LNCaP clone FGC (cell line): ENCODE results near the gene NDUFC1.

Experiments used
- DNase-seq: peaks from one replicate; pipeline ENCODE4 v3.0.0-alpha.2; 2011; ENCODE audit warnings: low read depth
- H3K4me3 ChIP-seq: 2 replicates; pipeline ENCODE4 v1.5.1; 2011; ENCODE audit warnings: mild to moderate bottlenecking, low read depth, low read length, control low read depth
- TF ChIP-seq, protein P1 (sequence below): IDR thresholded peaks from 2 replicates; pipeline ENCODE4 v1.5.1; 2012; ENCODE audit warnings: mild to moderate bottlenecking; ENCODE audit not compliant: control insufficient read depth, insufficient read depth; ENCODE audit errors: extremely low read depth

NDUFC1 gene

DNA sequence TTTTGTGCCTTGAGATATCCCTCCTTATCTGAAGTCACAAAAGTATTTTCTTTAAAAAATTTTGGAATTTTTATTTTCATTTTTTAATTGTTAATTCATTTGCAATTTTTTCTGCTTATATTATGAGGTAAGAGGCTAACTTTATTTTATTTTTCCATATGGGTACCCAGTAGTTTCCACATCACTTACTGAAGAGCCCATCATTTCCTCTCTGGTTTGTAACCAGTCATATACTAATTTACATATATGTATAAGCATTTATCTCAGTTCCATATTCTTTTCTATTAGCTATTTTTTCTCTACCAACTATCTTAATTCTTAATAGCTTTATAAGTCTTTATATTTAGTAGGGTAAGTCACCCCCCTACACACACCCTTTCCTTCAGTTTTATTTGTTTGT is 49.2 kb downstream of the NDUFC1 start:
- no peak overlapping the region for H3K4me3 ChIP-seq
- DNase-seq = no peak
- TF ChIP-seq, protein P1, sequence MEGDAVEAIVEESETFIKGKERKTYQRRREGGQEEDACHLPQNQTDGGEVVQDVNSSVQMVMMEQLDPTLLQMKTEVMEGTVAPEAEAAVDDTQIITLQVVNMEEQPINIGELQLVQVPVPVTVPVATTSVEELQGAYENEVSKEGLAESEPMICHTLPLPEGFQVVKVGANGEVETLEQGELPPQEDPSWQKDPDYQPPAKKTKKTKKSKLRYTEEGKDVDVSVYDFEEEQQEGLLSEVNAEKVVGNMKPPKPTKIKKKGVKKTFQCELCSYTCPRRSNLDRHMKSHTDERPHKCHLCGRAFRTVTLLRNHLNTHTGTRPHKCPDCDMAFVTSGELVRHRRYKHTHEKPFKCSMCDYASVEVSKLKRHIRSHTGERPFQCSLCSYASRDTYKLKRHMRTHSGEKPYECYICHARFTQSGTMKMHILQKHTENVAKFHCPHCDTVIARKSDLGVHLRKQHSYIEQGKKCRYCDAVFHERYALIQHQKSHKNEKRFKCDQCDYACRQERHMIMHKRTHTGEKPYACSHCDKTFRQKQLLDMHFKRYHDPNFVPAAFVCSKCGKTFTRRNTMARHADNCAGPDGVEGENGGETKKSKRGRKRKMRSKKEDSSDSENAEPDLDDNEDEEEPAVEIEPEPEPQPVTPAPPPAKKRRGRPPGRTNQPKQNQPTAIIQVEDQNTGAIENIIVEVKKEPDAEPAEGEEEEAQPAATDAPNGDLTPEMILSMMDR = no peak

DNA sequence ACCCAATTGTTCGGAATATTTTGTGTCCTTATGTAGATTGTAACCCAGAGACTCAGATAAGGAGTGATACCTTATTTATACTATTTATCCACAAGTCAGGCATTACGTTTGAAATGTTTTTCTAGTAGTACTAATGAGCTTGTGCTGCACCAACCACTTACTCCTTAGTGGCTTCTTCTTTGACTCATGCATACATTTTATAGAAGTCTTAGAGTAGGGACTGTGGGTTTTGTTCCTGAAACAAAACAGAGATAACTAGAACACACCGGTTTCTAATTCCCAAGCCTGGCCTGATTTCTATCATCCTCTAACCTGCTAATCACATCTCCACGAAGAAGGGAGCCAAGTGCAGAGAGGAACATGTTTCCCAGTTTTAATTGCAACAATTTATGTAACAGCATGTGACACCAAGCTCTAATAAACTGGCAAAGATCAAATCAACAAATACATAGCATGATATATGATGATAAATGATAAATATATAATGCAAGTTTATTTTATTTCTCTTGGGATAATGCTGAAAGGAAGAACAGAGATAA is 54.5 kb downstream of the NDUFC1 start:
- H3K4me3 ChIP-seq = no peak overlapping the region
- TF ChIP-seq, protein P1 = no peak
- no peak for DNase-seq

DNA sequence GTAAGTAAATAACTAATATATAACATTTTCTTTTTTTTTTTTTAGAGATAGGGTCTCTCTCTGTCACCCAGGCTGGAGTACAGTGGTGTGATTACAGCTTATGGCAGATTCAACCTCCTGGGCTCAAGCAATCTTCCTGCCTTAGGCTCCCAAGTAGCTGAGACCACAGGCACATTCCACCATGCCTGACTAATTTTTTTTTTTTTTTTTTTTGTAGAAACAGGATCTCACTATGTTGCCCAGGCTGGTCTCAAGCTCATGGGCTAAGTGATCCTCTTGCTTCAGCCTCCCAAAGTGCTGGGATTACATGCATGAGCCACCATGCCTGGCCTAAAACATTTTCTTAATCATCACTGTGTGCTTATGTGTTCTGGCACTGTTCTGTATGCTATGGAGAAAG is 55.0 kb downstream of the NDUFC1 start:
- no peak for DNase-seq
- H3K4me3 ChIP-seq = no peak overlapping the region
- TF ChIP-seq, protein P1 = no peak

DNA sequence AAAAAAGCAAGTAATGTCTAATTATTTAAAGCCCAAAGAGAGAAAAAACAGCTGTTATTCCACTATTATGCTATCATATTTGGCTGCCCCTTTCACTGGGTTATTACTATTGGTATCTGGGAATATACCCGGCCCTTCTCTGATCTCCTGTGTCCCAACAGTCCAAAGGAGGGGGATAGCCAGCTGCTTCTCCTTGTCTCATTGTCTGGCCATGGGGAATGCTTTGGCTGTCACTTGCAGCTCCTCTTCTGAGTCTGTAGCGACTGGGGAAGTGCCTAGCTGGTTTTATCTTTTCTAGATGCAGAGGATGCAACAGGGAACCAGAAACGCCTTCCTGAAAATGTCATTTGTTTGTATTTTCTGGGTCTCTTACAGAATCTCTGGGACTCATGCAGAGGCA is 56.1 kb downstream of the NDUFC1 start:
- TF ChIP-seq, protein P1 = no peak

DNA sequence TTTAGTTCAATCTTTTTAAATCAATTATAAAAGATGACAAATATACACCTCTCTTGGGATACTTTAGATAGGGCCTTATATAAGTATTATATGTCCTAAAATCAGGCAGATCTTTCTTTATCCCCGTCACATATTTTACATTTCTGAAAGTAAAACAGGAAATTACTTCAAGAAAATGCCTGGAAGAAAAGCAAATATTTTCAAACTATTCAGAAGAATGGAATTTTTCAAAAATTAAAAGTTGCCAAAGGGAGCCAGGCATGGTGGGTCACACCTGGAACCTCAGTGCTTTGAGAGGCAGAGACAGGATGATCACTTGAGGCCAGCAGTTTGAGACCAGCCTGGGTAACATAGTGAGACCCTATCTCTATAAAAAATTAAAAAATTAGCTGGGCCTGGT is 56.7 kb downstream of the NDUFC1 start:
- TF ChIP-seq, protein P1 = no peak
- DNase-seq = no peak
- H3K4me3 ChIP-seq = no peak overlapping the region

More for the DNA sequence above, 56.1 kb downstream of the NDUFC1 start:
- H3K4me3 ChIP-seq = no peak overlapping the region
- no peak for DNase-seq

DNA sequence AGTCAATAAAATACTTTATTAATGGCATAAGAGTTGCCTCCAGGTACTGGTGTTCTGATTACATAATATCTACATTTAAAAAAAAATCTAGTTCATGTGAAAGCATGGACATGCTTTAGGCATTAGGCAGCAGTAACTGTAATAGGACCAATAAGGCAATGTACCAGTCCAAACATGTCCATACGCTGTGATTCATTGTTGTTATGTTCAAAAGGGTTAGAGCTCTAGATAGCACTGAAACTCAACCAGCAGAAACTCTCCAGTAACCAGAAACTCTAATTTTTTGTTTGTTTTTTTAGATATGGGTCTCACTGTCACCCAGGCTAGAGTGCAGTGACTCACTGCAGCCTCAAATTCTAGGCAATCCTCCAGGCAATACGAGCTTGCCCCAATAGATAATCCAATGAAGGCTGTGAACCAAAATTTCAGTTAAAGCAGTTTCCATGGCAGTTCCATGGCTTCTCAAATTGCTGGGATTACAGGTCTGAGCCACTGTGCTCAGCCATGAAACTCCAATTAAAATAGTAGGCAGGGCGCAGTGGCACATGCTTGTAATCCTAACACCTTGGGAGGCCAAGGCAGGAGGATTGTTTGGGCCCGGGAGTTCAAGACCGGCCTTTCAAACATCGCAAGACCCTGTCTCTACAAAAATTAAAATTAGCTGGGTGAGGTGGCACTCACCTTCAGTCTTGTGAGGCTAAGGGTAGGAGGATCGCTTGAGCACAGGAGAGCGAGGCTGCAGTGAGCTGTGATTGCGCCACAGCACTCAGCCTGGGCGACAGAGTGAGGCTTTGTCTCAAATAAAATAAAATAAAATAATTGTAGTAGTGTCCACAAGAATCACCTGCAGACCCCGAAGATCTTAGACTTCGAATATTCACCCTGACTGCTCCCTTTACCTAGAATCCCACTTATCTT is 58.6 kb downstream of the NDUFC1 start:
- no peak for DNase-seq
- H3K4me3 ChIP-seq = no peak overlapping the region
- TF ChIP-seq, protein P1 = no peak
